G401.6 (cell line): ENCODE measurements around the gene FIG4.
"Not testable (repeated sequence)": the region's sequence is repeated elsewhere in the genome, so short reads cannot be mapped to it uniquely, and the experiment has no call there.

Experiments used
- FAIRE-seq: peaks from 2 replicates; lab custom pipeline; 2012; peaks lifted over from hg19 to GRCh38; lab: Jason Lieb, UNC

The FIG4 gene

DNA sequence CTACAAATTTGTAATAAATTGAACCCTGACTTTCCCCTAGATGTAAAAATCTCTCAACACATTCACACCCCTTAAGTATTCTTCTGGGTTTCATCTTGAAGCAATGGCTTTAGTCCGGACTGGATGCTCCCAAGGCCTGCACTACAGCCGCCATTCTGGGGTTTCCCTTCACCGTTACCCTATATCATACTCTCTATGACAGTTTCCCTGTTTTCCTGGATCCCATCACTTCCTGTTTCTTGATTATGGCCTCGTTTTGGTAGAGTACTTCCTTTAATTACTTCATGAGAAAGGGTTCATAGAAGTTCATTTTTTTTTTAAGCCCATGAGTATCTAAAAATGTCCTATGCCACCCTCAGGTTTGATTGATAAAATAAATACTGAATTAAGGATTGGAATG, 11.7 kb downstream of the FIG4 start:
- no peak for FAIRE-seq

GRCh38 chr6:109705258-109705657, 14.2 kb downstream of the FIG4 start:
- peak; percentile 98 for FAIRE-seq

GRCh38 chr6:109706513-109706912, 15.4 kb downstream of the FIG4 start:
- FAIRE-seq = no peak

GRCh38 chr6:109708099-109708498, 17.0 kb downstream of the FIG4 start:
- not testable (repeated sequence) for FAIRE-seq

DNA sequence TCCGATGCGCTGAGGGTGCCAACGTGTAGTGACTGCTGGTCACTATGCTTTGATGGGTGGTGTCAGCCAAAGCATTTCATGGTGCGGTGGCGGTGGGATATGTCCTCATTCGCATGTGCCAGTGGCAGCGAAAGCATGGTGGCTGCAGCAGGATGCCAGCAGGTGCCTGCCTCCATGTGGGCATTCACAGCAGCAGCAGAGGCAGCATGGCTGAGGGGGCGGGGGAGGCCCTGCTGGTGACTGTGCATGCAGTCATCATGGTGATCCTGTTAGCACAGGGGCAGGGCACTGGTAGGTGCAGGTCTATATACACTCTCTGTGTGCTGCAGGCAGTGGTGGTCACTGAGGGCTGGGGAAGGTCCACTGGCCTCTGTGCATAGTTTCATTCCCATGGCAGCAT, 22.0 kb downstream of the FIG4 start:
- FAIRE-seq = no peak

GRCh38 chr6:109714166-109714565, 23.1 kb downstream of the FIG4 start:
- no peak for FAIRE-seq

GRCh38 chr6:109714611-109715010, 23.5 kb downstream of the FIG4 start:
- no peak for FAIRE-seq

- no peak for FAIRE-seq
Measured at GRCh38 chr6:109715616-109716015, 24.5 kb downstream of the FIG4 start.

DNA sequence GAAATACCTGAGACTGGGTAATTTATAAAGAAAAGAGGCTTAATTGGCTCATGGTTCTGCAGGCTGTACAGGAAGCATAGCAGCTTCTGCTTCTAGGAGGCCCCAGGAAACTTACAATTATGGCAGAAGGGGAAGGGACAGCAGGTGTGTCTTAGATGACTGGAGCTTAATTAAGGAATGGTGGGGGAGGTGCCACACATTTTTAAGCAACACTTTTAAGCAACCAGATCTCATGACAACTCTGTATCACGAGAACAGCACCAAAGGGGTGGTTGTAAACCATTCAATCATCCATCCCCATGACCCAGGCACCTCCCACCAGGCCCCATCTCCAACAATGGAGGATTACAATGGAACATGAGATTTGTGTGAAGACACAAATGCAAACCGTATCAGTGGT, 26.9 kb downstream of the FIG4 start:
- no peak for FAIRE-seq

GRCh38 chr6:109718991-109719390, 27.9 kb downstream of the FIG4 start:
- no peak for FAIRE-seq

DNA sequence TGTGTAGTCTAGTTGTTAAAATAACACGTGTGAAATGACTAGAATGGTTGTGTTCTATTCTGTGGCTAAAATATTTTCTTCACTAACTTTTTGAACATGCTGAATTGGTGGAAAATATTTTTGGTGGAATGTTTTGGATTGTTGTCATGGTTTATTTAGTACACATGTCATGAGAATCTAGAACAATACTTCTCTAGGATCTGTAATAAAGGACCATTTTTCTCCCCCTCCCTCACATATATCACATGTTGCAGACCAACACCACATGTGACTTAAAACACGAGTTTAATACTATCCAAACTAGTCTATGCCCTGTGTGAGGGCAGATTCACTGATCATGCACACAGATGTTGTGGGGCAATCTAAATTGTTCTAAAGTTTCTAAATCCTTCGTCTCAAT, 29.2 kb downstream of the FIG4 start:
- no peak for FAIRE-seq

DNA sequence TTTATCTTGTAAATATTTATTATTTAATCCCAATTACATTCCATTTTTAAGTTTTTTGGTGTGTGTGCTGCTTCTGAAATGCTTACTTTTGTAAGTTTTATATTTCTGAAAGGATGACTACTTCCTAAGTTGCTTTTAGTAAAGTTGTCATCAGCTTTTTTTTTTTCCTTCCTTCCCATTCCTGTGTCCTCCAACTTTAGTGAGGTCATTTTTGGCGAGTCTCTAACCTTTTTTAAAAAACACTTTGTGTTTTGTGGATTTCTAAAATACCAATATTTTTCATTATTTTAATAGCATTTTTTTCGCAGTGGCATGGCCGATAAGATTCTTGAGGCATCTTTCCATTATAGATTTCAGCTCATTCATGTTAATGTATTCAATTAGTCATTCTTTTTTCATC, 30.9 kb downstream of the FIG4 start:
- no peak for FAIRE-seq

- FAIRE-seq = no peak
Measured at GRCh38 chr6:109722564-109723254, 31.6 kb downstream of the FIG4 start.

DNA sequence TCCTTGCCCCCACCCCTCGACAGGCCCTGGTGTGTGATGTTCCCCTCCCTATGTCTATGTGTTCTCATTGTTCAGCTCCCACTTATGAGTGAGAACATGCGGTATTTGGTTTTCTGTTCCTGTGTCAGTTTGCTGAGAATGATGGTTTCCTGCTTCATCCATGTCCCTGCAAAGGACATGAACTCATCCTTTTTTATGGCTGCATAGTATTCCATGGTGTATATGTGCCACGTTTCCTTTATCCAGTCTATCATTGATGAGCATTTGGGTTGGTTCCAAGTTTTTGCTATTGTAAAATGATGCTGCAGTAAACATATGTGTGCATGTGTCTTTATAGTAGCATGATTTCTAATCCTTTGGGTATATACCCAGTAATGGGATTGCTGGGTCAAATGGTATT, 34.2 kb downstream of the FIG4 start:
- not testable (repeated sequence) for FAIRE-seq

DNA sequence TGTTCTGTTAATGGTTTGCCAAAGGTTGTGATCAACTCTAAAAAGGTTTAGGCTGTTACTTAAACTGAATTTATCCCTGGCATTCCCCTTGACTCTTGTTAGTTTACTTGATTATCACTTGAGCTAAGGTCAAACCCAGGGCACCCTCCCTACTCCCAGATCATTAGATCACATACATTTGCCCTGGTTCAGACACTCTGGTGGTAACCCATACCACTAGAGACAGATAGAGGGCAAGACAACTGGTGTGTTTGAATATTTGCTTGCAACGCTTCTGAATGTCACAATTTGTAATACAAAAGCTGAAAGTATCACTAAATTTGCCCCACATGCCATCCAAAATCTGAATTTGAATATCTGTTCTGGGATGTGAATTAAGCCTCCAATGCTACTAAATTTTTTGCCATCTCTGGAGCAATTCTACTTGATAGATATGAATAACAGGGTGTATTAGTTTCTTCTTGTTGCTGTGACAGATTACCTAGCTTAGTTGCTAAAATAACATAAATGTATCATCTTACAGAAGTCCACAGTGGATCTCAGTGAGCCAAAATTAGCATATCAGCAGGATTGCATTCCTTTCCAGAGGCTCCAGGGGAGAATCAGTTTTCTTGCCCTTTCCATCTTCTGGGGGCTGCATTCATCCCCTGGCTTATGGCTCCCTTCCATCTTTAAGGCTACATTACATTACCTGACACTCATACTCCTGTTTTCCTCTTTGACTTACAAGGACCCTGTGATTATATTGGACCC, 45.4 kb downstream of the FIG4 start:
- FAIRE-seq = no peak

- no peak for FAIRE-seq
Measured at GRCh38 chr6:109738255-109738654, 47.2 kb downstream of the FIG4 start.

DNA sequence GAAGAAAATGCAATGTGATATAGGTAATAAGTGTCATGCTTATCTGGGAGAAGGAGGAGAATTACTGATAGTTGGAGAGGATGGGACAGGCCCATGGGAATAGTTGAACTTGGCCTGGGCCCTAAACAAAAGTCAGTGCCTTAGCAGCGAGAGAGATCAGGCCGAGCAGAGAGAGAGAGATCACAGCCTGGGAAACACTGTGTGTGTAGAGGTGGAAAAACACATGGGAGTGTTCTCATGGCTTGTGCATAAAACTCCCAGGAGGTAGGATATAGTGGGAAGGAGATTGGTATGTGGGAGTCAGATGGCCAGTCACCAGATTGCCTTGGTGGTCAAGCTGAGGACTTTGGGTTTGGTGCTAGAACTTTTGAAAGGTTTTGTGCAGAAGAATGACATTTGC, 47.6 kb downstream of the FIG4 start:
- no peak for FAIRE-seq

DNA sequence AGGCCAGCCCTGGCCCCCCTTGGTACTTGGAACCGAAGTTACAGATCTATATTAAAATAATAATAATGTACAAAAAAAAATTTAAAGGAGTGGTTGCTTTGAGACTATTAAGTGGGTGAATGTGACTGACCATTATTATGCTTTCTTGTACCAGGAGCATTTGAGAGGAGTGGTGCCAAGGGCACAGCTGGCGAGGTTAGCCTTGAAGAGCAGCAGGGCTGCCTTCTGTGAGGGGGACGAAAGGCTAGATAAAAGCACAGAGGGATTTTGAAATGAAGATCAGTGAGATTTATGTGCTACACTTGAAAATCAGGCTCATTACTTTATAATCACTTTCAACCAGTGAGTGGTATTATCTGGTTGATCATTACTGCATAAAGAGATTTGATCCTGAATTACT, 48.6 kb downstream of the FIG4 start:
- FAIRE-seq = no peak

GRCh38 chr6:109740787-109741186, 49.7 kb downstream of the FIG4 start:
- FAIRE-seq = no peak

DNA sequence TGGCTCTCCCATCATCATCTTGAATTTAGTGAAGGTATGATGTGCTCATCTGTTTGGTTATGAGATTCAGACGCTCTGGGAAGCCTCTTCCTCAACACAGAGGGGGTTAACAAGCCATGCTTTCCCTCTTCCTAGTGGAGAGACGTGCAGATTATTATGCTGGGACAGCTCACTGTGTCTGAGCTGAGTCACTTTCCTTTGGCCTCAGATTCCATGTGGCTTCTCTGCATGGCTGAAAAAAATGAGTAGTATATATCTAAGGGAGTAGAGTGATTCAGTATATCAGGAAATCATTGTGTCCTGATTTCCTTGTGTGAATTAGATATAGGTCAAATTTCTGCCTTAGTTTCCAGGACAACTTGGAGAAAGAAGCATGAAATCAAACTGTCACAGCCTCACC, 52.6 kb downstream of the FIG4 start:
- FAIRE-seq = no peak

DNA sequence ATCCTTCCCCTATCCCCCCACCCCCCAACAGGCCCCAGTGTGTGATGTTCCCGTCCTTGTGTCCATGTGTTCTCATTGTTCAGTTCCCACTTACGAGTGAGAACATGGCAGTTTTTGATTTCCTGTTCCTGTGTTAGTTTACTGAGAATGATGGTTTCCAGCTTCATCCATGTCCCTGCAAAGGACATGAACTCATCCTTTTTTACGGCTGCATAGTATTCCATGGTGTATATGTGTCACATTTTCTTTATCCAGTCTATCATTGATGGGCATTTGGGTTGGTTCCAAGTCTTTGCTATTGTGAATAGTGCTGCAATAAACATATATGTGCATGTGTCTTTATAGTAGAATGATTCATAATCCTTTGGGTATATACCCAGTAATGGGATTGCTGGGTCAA, 53.7 kb downstream of the FIG4 start:
- not testable (repeated sequence) for FAIRE-seq

- no peak for FAIRE-seq
Measured at GRCh38 chr6:109747221-109747620, 56.1 kb downstream of the FIG4 start.

DNA sequence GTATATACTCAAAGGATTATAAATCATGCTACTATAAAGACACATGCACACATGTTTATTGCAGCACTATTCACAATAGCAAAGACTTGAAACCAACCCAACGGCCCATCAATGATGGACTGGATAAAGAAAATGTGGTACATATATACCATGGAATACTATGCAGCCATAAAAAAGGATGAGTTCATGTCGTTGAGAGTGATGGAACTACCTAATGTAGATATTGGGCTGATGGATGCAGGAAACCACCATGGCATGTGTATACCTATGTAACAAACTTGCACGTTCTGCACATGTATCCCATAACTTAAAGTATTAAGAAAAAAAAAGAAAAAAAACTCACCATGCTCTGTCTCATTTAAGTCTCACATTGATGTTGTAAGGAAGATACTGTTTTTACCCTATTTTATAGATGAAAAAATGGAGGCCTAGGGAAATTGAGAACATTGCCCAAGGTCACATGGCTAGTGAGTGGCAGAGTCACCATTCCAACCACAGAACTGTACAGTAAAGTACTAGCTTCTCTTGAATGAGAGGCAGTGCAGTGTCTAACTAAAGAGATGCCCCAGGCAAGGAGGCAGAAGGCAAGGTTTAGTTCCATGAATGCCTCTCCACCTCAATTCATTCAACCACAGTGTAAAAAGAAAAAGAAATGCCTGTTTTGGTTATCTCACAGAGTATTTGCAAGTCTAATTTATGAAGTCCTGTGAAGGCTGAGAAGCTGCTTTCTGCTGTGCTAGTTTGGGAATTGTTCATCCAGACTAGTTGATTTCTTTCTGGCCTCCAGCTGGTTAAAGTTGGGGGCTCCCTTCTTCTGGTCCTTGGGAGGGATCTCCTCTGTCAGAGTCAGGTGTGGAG, 68.2 kb downstream of the FIG4 start:
- FAIRE-seq = no peak
